ENCODE measurements around the gene TEC.
"Not testable (repeated sequence)": the region's sequence is repeated elsewhere in the genome, so short reads cannot be mapped to it uniquely, and the experiment has no call there.

TEC gene

GRCh38 chr4:48242511-48243195 lies 27.0 kb downstream of the TEC start:
- no peak for DNase-seq

- no peak for DNase-seq
These were observed 27.9 kb downstream of the TEC start for GRCh38 chr4:48241731-48242130.

GRCh38 chr4:48237996-48238645 lies 31.5 kb downstream of the TEC start:
- DNase-seq, result no peak

DNA sequence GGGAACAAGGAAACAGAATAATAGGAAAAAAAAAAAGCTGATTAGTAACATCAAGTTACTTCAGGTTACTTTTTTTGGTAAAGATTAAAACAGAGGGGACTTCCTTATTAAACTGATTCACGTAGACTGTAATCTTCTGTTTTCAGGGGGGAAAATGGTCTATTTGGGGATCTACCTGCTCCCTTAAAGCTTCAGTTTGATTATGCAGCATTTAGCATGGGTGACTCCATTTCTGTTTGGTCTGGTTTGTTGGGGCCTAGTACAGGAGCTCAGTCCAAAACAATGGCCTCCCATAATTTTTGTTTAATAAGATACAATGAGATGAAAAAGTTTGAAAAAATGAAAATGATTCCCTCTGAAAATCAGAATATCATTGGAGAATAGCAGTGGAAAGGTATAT lies 34.6 kb downstream of the TEC start:
- no peak for DNase-seq

- no peak for DNase-seq
These were observed 35.1 kb downstream of the TEC start for GRCh38 chr4:48234575-48234974.

DNA sequence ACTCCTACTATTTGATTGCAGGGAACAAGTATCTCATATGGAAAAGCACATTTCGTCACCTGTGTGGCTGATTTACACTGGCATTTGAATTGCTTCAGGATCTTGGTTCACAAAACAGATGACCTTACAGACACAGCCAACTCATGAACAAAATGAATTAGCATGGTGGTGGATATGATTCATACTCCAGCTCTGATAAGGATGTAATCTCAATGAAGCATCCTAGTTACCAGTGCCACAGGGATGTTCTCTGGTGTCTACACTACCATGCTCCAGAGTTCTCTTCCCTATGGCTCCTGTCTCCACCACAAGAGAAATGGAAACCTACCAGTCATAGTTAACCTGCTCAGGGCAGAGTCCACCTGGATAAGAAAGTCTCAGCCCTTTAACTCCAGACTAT lies 40.7 kb downstream of the TEC start:
- no peak for DNase-seq

DNA sequence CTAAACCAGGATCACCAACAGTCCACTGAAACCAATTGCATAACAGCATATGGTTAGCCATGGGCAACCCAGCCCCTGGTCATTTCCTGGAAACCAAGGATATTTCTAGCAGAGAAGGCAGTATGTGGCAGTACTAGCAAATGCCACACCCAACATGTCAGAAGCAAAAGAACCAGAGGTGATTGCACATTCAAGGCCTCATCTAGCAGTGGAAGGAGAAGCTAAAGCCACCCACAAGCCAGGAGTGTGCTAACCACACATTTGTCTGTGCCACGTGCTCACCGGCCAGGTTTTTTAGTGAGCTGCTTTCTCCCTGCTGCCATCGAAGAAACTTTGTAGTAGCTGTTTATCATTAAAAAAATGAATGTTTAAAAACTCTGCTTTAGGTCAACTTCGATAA lies 42.0 kb downstream of the TEC start:
- no peak for DNase-seq

- no peak for DNase-seq
These were observed 43.4 kb downstream of the TEC start for GRCh38 chr4:48226199-48226598.

- no peak for DNase-seq
These were observed 44.1 kb downstream of the TEC start for GRCh38 chr4:48225368-48226141.

DNA sequence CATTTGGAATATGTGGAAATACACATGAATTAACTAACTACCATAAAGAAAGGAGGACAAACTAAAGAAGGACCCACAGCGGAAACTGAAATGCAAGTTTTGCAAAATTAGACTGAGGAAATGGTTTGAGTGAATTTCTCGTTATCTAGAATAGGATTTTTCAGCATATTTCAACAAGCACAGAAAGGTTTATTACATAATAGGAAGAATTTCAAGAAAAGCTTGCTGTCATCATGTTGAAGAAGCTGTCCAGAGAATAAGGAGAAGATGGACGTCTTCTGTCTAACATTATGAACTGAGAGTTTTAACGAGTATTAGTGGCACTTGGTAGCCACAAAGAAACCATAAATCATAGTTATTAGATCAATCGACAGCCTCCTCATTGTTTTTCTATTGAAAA lies 45.0 kb downstream of the TEC start:
- DNase-seq, result no peak

GRCh38 chr4:48223633-48224295 lies 45.9 kb downstream of the TEC start:
- no peak for DNase-seq

DNA sequence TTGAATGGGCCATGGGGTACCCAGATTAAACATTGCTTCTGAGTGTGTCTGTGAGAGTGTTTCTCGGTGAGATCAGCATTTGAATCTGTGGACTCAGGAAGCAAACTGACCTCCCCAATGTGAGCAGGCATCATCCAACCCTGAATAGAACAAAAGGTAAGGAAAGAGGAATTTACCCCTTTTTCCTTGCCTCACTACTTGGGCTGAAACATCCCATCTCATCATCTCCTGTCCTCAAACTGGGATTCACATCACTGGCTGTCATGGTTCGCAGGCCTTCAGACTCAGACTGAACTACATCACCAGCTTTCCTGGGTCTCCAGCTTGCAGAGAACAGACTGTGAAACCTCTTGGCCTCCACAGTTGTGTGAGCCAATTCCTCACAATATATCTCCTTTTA lies 47.1 kb downstream of the TEC start:
- no peak for DNase-seq

DNA sequence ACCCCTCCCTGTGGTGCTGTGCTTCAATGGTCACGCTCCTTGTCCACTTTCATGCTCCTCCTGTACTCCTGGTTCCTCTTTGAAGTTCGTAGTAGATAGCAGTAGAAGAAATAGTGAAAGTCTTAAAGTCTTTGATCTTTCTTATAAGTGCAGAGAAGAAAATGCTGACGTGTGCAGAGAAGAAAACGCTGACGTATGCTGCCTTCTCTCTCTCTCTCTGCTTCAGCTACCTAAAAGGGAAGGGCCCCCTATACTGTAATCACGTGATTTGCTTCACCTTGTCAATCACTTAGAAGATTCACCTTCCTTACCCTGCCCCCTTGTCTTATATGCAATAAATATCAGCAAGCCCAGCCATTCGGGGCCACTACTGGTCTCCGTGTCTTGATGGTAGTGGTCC lies 50.2 kb downstream of the TEC start:
- DNase-seq, result not testable (repeated sequence)

GRCh38 chr4:48216563-48216962 lies 53.1 kb downstream of the TEC start:
- DNase-seq, result no peak

GRCh38 chr4:48215977-48216376 lies 53.7 kb downstream of the TEC start:
- no peak for DNase-seq

DNA sequence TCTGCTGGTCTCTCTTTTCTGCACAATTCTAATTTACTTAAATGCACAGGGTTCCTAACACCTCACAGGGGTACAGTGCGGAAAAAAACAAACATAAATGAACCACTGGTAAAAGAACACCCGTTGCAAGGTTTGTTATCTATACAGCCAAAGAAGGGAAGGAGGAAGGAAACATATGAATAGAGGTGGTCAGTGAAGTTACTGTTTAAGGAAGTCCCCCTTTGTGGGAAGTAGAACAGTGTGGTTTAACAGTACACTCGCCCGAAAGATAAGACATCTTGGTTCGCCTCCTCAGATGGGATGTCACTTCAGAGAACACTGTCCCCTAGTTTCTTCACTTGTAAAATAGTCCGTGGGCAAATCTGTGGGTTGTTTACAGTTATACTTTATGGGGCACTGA lies 57.5 kb downstream of the TEC start:
- DNase-seq, result no peak

DNA sequence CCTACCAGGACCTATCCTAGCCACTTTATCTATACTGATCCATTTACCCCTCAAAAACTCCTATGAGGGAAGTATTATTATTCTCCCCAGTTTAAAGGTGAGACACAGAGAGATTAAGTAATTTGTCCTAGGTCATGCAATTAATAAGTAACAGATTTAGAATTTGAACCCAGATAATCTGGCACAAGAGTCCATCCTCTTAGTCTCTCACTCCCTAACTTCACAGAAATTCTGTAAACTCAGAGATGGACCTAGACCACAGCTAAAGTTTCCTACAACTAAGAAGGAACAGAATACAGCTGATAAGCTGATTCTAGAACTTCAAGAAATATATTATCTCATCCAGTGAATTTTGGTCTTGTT lies 58.7 kb downstream of the TEC start:
- DNase-seq, result no peak

GRCh38 chr4:48205626-48206025 lies 64.0 kb downstream of the TEC start:
- no peak for DNase-seq

DNA sequence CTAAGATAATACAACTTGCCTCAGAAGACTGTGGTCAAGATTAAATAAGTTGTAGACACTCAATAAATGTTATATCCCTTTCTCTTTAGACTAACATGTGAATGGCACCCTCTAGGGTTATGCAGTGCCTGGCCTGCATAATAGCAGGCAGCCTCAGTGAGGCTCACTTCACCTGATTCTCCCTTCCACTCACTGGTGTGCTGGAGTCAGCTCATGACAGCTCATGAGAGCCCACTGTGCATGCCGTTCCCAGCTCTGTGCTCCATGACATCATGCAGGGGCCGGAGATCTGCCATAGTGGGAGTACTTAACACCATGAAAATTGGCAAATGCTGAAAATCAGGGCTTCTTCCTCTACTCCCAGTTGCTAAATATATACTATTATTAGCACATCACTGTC lies 64.5 kb downstream of the TEC start:
- no peak for DNase-seq

- peak in 2 of 58 donors; percentile 1 for DNase-seq
These were observed 65.8 kb downstream of the TEC start for GRCh38 chr4:48203819-48204218.

- DNase-seq, result no peak
These were observed 71.9 kb downstream of the TEC start for GRCh38 chr4:48197643-48198237.

All from anterior cingulate cortex (tissue), 58 donors.